GM12878 (cell line): ENCODE measurements around the gene ESR2. TPM values are rescaled to one million over a fixed set of nuclear protein-coding genes. Genes with fewer than 3 reads are reported as not detected.

Experiments
- BACH1 ChIP-seq: fragments of 450-650 bp; IDR thresholded peaks from 2 replicates; pipeline ENCODE4 v1.6.1; 2017; ENCODE audit warnings: mild to moderate bottlenecking, borderline replicate concordance
- BHLHE40 ChIP-seq, 2 experiments: fragments of 450-650 bp in 1 of 2; IDR thresholded peaks; 2 replicates each; pipeline ENCODE4 v1.6.1; 2011 to 2017; ENCODE audit warnings: low read depth in 2 of 2, borderline replicate concordance in 1 of 2, improper control_type of control experiment in 1 of 2, low read length in 1 of 2, mild to moderate bottlenecking in 1 of 2
- BRCA1 ChIP-seq: IDR thresholded peaks from 2 replicates; pipeline ENCODE4 v1.6.1; 2011; ENCODE audit warnings: low read depth, low read length, improper control_type of control experiment
- CEBPB ChIP-seq, 2 experiments: fragments of 150-350 bp in 1 of 2; IDR thresholded peaks; 2 replicates each; pipeline ENCODE4 v1.6.1; 2012 to 2014; ENCODE audit warnings: low read depth in 2 of 2, low read length in 2 of 2, borderline replicate concordance in 1 of 2, inconsistent platforms in 1 of 2
- MYB ChIP-seq: fragments of 150-350 bp; IDR thresholded peaks from 2 replicates; pipeline ENCODE4 v1.6.1; 2014; ENCODE audit warnings: mild to moderate bottlenecking, low read depth, low read length, borderline replicate concordance
- NKRF ChIP-seq: fragments of 450-650 bp; conservative IDR thresholded peaks from 2 replicates; pipeline ENCODE4 v1.6.1; 2017; ENCODE audit warnings: mild to moderate bottlenecking, moderate library complexity
- PKNOX1 ChIP-seq: fragments of 450-650 bp; IDR thresholded peaks from 2 replicates; pipeline ENCODE4 v1.6.1; 2016; ENCODE audit warnings: mild to moderate bottlenecking
- SIX5 ChIP-seq: IDR thresholded peaks from 2 replicates; pipeline ENCODE4 v1.6.1; 2011; ENCODE audit warnings: mild to moderate bottlenecking, low read depth, low read length, moderate library complexity; ENCODE audit not compliant: severe bottlenecking
- TCF7 ChIP-seq: IDR thresholded peaks from 2 replicates; pipeline ENCODE4 v1.6.1; 2014; ENCODE audit warnings: antibody characterized with exemption, borderline replicate concordance
- ZBED1 ChIP-seq: IDR thresholded peaks from 2 replicates; pipeline ENCODE4 v1.6.1; 2016; ENCODE audit warnings: borderline replicate concordance
- ZNF592 ChIP-seq: fragments of 450-650 bp; IDR thresholded peaks from 2 replicates; pipeline ENCODE4 v1.6.1; 2017; ENCODE audit warnings: mild to moderate bottlenecking, moderate library complexity
- ZSCAN29 ChIP-seq: fragments of 450-650 bp; IDR thresholded peaks from 2 replicates; pipeline ENCODE4 v1.6.1; 2017; ENCODE audit warnings: mild to moderate bottlenecking, moderate library complexity
- polyA plus RNA-seq, 11 experiments: library from polyadenylated mRNA; depleted of rRNA in 4 of 11; unstranded in 6 of 11; stranded (reverse) in 5 of 11; fragments of >200 nt; fragmentation: Nextera tagmentation in 4 of 11; fragmentation: Illumina TruSeq in 1 of 11; extraction: Ambion mirVana in 4 of 11; extraction: Trizol in 1 of 11; gene quantifications; 1 replicate in 1 of 11; 2 replicates in 10 of 11; pipeline versions ENCODE4 v1.2.1 to v1.2.3, GENCODE V29; 2011 to 2016; ENCODE audit warnings: inconsistent platforms in 2 of 11, missing spikeins in 2 of 11, low read depth in 1 of 11
- total RNA-seq, 4 experiments: library from RNA; depleted of rRNA in 3 of 4; stranded (reverse); fragments of >200 nt in 3 of 4; fragmentation: Illumina TruSeq in 1 of 4; extraction: Trizol in 1 of 4; gene quantifications; 2 replicates each; pipeline versions ENCODE4 v1.2.1 to v1.2.3, GENCODE V29; 2013 to 2021
- TF ChIP-seq, protein P1 (sequence below): fragments of 450-650 bp; IDR thresholded peaks from 2 replicates; pipeline ENCODE4 v1.6.1; 2017; ENCODE audit warnings: borderline replicate concordance
- TF ChIP-seq, protein P2 (sequence below): IDR thresholded peaks from 2 replicates; pipeline ENCODE4 v1.6.1; 2012; ENCODE audit warnings: low read depth, low read length, improper control_type of control experiment

The ESR2 gene
- total and polyA plus RNA-seq, 10 of the 15 experiments (the other 5 are each of a cell fraction or from before 2014, with no cell fraction given) = 0.29 to 2.6 (median 0.81) TPM

DNA sequence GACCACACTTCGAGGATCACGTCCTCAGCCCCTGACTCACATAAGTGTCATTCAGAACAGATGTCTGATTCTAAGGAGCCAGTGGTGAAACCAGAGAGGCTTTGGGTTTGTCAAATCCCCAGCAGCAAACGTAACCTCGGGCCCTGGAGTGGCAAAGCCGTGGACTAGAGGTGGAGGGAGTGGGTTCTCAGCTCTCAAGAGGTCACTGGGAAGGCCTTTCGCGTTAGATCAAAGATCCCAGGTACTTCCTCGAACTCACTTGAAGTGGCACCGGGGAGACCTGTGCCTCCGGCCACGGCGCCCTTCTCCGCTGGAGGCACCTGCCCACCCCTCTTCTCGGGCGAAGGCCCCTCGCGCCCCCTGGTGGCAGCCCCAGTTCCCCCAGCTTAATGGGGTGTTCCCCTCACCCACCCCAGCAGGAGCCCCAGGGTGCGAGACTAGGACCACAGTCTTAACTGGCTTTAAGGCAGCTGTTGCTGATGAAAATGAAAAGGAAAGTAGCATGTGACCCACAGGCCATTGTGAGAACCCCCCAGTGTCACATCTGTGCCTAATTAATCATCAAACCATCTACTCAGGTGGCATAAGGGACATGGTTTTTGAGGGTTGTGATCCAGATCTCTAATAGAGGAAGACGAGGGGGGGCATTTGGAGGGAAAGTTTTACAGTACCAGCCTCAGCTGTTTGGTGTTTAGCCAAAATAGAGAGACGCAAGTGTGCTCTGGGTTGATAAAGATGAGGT is 672 bp upstream of the ESR2 start (continued):
- TF ChIP-seq, protein P1, sequence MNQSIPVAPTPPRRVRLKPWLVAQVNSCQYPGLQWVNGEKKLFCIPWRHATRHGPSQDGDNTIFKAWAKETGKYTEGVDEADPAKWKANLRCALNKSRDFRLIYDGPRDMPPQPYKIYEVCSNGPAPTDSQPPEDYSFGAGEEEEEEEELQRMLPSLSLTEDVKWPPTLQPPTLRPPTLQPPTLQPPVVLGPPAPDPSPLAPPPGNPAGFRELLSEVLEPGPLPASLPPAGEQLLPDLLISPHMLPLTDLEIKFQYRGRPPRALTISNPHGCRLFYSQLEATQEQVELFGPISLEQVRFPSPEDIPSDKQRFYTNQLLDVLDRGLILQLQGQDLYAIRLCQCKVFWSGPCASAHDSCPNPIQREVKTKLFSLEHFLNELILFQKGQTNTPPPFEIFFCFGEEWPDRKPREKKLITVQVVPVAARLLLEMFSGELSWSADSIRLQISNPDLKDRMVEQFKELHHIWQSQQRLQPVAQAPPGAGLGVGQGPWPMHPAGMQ = no peak
- TF ChIP-seq BACH1 = no peak
- no peak for TF ChIP-seq NKRF
- TF ChIP-seq, protein P2, sequence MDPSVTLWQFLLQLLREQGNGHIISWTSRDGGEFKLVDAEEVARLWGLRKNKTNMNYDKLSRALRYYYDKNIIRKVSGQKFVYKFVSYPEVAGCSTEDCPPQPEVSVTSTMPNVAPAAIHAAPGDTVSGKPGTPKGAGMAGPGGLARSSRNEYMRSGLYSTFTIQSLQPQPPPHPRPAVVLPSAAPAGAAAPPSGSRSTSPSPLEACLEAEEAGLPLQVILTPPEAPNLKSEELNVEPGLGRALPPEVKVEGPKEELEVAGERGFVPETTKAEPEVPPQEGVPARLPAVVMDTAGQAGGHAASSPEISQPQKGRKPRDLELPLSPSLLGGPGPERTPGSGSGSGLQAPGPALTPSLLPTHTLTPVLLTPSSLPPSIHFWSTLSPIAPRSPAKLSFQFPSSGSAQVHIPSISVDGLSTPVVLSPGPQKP = no peak; the same call in 1 of the 2 replicates
- TF ChIP-seq PKNOX1 = peak; percentile 68
- TF ChIP-seq BHLHE40 (IDR thresholded peaks at IDR 0.05; ENCODE audit: borderline replicate concordance in 1 of 2, low read depth in 2 of 2, low read length in 1 of 2) = peak in 1 of 2 experiments; percentile 57; a peak in 1 of 4 replicates
- TF ChIP-seq MYB = 0 out of 2 replicates have a peak, but pooled peaks have one; percentile 34
- TF ChIP-seq TCF7 = no peak
- no peak for TF ChIP-seq ZSCAN29
- TF ChIP-seq ZBED1 = no peak
- no peak for TF ChIP-seq CEBPB (IDR thresholded peaks at IDR 0.05; ENCODE audit: borderline replicate concordance in 1 of 2, low read depth in 2 of 2, low read length in 2 of 2)
- TF ChIP-seq ZNF592 = peak; percentile 17; the same call in 1 of the 2 replicates
- TF ChIP-seq BRCA1 = no peak
- no peak for TF ChIP-seq SIX5
